Measurements from ENCODE around the gene CDK19.
"Not testable (repeated sequence)": the region's sequence is repeated elsewhere in the genome, so short reads cannot be mapped to it uniquely, and the experiment has no call there.

Gene CDK19

GRCh38 chr6:110617057-110617456 is 198.2 kb downstream of the CDK19 start:
- DNase-seq = no peak

DNA sequence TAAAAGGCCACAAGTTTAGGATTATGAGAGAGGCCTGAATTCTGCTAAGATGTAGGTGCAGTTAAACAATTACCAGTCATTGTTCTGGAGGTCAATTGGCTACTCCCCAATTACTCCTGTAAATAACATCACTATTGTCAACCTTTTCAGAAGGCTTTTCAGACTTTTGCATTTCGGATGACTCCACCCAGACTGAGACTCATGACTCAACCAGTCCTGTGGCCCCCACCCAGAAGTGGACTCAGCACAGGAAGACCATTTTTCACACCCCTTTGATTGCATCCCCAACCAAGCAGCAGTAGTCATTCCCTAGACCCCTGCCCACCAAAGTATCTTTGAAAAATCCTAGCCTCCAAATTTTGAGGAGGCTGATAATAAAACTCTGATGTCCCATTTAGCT is 199.5 kb downstream of the CDK19 start:
- DNase-seq = no peak

DNA sequence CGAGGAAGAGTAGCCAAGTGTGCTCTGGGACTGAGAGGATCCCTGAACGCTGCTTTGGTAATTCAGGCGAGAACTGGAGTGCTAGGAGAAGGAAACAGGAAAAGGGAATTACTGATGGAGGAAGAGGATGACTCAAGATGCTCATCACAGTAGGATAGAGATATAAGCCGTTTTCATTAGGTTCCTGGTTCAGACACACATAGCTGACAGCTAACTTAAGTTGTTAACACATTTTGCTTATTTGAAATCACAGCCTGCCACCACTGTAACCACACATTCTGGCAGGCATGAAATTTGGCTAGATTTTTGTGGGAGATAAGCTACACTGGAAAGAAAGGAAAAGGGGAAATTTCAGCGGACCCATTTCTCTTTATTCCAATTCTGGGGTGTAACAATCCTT is 200.7 kb downstream of the CDK19 start:
- DNase-seq = no peak

- no peak for DNase-seq
Observed at GRCh38 chr6:110614106-110614505, 201.2 kb downstream of the CDK19 start.

- DNase-seq = no peak
Observed at GRCh38 chr6:110613356-110613755, 201.9 kb downstream of the CDK19 start.

GRCh38 chr6:110612298-110612697 is 203.0 kb downstream of the CDK19 start:
- DNase-seq = no peak

DNA sequence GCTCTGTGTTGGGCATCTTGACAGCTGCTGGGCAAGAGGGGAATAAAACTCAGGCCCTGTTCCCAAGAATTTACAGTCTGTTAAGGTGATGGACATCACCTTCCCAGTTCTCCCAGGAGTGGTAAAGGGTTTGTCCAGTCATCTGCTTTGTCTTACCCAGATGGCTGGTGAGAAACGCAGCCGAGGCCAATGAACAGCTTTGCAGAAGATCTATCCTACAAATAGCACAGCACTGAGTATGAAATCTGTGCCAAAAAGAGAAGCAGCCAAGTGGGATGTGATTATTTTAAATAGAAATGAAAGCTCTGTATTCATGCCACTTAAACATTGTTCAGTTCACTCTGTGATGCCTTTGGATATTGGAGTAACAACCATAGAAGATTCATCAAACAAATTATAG is 206.2 kb downstream of the CDK19 start:
- DNase-seq = no peak

GRCh38 chr6:110608151-110608550 is 207.1 kb downstream of the CDK19 start:
- no peak for DNase-seq

DNA sequence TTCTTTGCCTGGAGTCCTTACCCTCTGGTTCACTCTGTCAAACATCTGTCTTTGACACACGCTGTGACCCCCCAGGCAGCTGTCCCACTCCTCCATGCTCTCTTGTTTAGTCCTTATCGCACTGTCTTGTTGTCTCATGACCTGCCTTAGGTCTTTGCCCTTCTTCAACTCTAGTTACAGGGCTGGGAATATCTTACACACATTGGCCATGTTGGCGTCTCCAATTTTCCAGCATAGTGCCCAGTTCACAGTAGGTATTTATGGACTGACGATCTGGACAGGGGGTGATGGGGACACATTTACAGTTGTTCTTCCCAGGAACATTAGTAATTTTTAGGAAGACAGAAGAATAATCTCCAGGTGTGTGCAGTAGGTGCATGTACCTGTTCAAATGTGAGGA is 209.1 kb downstream of the CDK19 start:
- DNase-seq = no peak

DNA sequence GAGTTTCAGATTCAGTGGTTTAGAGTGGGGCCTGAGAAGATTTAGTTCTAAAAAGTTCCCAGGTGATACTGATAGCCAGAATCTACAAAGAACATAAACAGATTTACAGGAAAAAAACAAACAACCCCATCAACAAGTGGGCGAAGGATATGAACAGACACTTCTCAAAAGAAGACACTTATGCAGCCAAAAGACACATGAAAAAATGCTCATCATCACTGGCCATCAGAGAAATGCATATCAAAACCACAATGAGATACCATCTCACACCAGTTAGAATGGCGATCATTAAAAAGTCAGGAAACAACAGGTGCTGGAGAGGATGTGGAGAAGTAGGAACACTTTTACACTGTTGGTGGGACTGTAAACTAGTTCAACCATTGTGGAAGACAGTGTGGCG is 214.6 kb downstream of the CDK19 start:
- not testable (repeated sequence) for DNase-seq

- DNase-seq = no peak
Observed at GRCh38 chr6:110597761-110598160, 217.5 kb downstream of the CDK19 start.

- DNase-seq = no peak
Observed at GRCh38 chr6:110596354-110596753, 218.9 kb downstream of the CDK19 start.

DNA sequence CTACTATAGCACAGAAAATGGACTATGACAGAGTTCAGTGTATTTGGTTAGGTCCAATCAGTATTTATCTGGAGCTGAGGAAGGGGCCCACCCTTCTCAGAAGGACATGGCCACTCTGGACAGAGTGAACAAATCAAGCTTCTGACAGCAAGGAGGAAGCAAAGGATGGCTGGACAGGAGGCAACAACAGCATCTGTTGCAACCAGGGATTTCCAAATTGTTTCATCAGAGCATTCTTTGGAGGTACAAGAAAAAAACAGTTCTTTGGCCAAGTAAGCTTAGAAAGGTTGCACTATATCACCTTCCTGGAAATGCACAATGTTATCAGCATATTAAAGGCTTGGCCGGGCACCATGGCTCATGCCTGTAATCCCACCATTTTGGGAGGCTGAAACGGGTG is 220.2 kb downstream of the CDK19 start:
- DNase-seq = no peak

DNA sequence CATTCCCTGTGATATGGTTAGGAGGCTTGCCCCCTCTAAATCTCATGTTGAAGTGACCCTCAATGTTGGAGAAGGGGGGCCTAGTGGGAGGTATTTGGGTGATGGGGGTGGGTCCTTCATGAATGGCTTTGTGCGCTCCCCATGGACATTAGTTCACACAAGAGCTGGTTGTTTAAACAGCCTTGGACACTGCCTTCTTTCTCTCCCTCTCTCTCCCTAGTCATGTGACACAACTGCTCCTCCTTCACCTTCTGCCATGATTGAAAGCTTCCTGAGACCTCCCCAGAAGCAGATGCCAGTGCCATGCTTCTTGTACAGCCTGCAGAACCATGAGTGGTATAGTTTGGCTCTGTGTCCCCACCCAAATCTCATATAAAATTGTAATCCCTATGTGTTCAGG is 221.6 kb downstream of the CDK19 start:
- DNase-seq = no peak

DNA sequence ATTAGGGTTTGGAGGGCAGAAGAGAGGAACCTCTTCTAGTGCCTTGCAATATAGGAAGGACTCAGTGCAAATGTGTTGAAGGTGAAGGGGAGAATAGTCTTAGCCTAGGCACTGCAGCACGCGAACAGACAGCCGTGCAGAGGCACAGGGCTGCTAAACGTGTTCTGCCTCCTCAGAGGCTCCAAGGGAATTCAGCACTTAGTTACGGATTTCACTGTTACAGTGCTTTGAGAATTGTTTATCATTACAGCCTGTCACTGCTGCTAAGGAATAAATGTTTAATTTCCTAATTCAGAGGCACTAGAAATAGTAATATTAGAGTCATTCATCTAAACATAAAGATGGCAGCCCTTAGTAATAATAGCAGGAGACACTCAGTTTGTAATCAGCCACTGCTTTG is 222.5 kb downstream of the CDK19 start:
- DNase-seq = no peak

DNA sequence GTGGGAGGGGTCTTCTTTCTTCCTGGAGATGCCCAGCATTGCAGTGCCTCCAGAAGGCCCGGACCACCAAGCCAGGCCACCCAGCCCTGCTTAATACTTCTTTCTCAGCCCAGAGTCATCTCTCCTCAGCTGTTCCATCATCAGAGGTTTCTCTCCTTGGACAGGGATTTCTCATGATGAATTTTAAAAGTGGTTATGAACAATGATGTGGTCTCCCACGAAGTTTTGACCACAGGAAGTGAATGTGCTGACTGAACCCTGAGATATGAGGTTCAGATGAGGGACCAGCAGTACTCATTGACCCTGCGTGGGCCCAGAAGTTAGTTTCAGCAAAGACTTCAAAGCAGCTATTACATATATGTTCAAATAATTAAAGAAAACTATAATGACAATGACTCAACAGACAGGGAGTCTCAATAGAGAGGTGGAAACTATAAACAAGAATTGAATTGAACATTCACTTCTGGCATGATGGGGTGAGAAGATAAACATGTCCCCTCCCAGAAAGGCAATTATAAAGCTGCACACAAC is 224.4 kb downstream of the CDK19 start:
- no peak for DNase-seq

- DNase-seq = no peak
Observed at GRCh38 chr6:110589865-110590513, 225.3 kb downstream of the CDK19 start.

DNA sequence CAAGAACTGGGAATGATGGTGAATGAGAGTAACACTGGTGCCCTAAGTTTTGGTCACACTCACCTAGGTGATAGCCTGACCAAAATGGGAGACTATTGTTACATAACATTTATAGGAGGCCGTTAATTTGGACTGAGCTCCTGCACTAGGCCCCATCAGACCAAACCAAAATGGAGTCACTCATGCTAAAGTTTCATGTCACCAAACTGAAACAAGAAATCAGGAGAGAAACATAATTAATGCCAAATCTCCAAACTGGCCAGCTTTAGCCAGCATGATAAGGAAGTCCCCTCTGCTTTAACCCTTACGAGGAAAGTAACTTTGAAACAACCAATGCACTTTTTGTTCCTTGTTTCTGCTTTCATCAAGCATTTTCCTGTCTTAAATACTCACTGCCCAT is 227.9 kb downstream of the CDK19 start:
- DNase-seq = no peak

- no peak for DNase-seq
Observed at GRCh38 chr6:110581679-110582078, 233.6 kb downstream of the CDK19 start.

- DNase-seq = not testable (repeated sequence)
Observed at GRCh38 chr6:110577596-110578167, 237.6 kb downstream of the CDK19 start.

DNA sequence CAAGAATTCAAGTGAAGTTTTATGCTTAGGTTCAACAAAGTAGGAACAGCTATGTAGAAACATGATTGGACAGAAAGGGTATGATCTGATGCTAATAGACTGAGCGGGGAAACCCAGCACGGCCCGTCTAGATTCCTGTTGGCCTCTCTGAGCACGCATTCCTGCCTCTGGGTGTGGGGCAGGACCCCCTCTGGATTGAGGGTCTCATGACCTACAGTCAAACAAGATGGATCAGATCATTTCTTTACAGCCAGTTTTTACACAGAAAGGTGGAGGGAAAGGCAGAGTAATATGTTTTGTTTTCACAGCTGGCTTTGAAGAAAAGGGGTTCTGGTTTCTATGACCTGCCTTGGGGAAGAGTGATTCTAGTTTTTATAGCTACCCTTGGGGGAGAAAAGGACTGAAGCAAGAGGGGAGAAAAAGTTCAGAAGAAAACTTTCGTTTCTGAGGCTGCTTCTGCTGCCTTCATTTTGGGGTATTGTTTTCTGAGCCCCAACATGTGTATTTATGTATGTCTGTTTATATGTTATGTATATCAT is 239.3 kb downstream of the CDK19 start:
- DNase-seq = no peak

DNA sequence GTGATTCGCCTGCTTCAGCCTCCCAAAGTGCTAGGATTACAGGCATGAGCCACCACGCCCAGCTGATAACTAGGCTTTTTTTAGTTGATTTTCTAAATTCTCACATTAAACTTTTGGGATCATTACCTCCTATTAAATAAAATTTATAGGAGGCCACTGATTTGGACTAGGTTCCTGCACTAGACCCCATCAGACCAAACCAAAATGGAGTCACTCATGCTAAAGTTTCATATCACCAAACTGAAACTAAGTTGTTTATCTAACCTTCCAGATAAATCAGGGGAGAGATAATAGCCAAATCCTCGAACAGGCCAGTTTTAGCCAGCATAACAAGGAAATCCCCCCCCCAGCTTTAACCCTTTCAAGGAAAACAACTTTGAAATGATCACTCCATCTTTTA is 240.5 kb downstream of the CDK19 start:
- no peak for DNase-seq

GRCh38 chr6:110573537-110573936 is 241.7 kb downstream of the CDK19 start:
- DNase-seq = no peak

- DNase-seq = no peak
Observed at GRCh38 chr6:110573136-110573535, 242.1 kb downstream of the CDK19 start.
